GOT3 (cell line): Measurements from ENCODE around the gene KIF23.

ENCODE experiments used
- DNase-seq: peaks from one replicate; lab custom pipeline; 2025; ENCODE audit warnings: mixed read lengths; lab: John Stamatoyannopoulos, UW

KIF23 gene

DNA sequence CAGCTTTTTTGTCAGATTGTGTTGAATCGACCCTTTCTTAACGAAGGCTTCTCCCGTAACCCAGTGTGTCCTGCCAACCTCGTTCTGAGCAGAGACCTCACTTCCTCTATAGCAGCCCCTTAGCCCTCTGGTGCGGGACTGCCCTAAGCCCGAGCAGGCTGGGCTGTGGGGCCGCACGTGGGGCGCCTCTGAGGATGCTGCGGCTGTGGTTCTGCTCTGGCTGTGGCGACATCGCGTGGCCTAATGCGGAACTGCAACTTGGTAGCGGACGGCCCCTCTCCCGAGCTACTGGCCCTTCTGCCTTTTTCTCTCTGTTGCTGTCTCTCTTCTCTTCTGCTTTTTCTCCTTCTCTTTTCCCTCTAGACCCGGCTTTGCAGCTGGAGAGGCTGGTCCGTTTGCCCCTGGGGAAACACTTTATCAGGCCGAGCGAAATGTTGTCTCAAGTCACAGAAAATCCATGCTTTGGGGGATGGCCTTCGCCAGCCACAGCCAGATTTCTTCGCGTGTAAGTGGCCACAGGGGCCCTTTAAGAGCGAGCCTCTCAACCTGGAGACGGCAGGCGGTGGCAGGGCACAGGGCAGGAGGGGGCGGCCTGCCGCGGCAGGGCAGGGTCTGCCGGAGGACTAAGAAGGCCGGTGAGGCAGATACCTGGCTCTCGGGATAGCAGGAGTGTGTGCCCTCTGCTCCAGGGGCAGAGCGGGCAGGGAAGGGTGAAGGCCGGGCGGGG, 19.4 kb upstream of the KIF23 start:
- DNase-seq = peak; percentile 66

DNA sequence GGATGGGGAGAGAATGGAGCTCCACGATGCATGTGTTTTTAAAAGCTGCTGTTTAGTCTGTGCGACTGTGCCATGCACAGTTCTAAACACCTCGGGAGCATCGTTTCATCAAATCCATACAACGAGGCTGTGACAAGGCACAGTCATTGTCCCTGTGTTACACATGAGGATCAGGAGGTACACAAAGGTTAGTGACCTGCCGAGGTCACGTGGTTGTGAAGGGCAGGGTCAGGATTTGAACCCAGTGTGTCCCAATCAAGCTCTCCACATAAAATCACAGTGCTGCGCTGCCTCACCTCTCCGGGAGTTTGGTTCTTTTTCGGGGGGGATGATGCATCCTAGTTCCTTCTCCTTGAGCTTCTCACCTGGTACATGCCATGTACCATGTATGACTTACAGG, 18.7 kb upstream of the KIF23 start:
- DNase-seq = no peak

DNA sequence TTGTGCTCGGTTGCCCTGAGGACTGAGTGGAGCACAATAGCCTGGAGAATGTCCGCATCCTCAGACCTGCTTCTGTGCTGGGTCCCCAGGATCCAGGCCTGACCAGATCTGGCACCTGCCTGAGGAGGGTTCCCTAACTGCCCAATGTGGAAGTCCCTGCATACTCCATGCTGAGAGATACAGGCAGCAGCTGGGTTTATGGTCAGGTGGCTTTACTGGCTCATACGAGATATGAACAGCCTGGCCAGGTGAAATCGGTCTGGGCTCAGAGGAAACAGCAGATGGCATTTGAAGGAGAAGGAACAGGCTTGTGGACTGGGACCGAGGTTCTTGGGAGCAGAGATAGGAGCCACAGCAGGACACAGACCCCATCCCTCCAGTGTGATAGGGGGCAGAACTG, 18.2 kb upstream of the KIF23 start:
- no peak for DNase-seq

DNA sequence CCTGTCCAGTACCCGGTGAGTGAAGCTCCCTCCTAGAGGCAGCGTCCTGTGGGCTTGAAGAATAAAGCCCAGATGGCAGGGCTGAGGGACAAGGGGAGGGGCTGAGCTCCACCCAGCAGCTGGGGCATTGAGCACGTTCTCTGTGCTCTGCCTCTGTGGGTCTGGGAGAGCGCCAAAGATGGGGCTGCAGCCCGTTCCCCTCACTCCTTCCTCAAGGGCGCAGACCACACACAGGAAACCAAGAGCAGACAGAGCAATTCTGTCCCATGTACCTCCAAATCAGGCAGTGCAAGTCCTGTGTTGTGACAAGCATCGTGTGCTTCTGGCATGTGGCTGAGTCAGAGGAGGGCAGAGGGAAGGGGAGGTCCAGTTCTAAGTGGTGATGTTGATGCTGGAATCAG, 15.7 kb upstream of the KIF23 start:
- DNase-seq = no peak

DNA sequence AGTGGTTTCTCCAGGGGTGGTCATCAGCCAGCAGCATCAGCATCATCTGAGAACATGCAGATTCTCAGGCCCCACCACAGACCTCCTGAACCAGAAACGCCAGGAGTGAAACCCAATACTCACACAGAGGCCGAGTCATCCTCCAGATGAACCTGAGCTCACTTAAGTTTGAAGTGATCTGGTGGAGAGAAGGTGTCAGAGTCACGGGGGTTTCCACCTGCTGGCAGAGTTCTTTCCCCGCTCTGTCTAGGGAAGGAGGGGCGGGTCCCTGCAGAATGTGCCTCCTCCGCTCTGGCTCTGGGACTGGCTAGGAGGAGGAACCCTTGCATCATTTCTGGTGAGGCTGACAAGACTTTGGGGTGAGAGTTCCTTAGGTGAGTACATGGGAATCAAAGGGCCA, 13.3 kb upstream of the KIF23 start:
- DNase-seq = no peak

DNA sequence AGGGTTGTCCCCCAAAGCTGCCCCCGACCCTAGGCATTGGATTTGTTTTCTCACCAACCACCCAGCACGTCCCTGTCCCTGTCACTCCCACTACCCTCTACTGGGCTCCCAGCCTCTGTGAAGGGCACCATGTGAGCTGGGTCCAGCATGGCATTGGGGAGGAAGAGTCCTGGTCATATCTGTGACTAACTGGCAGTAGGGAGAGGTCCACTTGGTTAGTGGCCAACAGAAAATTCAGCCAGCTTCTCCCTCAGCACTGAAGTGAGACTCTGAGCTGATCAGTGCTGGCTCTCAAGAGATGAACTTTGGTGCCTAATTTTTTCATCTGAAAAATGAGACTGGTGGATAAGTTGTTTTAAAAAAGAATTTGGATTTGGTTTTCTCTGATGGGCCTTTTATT, 11.3 kb upstream of the KIF23 start:
- no peak for DNase-seq

DNA sequence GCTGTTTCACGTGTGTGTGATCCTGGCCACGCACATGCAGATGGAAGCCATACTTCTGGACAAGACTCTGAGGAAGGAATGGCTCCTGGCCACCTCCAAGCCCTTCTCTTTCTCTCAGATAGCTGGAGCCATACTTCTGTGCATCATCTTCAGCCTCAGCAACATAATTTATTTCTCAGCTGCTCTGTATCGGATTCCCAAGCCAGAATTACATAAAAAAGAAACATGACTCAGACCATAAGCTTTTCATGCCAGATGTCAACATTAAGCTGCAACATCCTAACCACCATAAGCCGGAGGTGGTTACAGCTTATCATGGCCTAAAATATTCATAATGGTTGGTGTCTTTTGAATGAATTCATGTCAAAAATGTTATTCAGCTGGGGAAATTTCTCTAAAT, 10.6 kb upstream of the KIF23 start:
- no peak for DNase-seq

DNA sequence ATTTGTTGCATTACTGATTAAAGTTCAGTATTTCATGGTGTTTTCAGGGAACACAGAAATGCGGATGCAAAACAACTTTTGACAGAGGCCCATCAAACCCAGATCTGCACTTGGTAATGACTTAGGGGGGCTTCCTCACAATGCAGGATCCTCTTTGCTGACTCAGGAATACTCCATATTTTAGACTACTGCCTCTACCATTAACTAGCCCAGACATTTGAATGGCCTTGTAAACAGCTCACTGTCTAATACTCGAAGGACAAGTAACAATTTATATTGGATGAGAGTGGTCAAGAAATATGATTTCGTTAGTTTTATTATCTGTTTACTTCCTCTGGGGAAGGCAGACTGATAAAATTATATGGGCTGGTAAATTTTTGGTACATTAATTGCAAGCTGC, 9.0 kb upstream of the KIF23 start:
- DNase-seq = no peak

DNA sequence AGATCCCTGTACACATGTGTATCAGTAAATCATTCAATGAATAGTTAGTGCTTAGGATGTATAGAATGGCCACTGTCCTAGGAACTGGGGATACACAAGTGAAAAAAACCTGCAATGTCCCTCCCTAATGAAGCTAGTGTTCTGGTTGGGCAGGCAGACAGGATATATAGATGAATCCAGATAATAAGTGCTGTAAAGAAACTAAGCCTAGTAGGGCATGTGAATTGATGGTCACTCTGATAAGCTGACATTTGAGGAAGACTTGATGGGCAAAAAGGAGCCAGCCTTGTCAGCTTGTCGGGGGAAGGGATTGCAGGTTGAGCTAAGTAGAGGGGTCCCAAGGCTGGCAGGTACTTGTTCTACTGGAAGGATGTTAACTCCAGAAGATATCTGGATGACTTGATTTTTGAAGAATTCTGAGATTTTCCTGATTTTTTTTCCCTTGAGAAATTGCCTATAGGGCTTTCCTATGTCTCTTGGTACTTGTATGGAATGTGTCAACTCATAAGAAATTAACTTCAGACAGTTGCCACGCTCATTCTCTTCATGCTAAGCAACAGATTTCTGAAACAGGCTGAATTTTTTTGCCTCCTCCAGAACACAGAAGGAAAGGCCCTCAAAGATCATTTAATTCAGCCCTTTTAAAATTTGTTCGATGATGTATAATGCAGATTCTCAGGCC, 6.3 kb upstream of the KIF23 start:
- DNase-seq = no peak

DNA sequence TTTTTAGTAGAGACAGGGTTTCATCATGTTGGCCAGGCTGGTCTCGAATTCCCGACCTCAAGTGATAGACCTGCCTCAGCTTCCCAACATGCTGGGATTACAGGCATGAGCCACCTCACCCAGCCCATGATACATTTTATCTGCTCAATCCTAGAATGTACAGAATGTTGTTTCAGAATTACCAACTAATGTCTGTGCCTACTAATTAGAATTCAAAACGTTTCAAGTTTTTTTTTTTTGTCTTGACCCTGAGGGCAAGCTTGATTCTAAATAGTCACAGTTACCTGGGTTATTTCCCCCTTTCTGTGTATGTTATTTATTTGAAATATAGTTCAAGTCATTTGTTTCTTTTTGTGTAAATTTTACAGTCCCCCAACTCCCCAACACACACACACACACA, 5.3 kb upstream of the KIF23 start:
- DNase-seq = no peak

DNA sequence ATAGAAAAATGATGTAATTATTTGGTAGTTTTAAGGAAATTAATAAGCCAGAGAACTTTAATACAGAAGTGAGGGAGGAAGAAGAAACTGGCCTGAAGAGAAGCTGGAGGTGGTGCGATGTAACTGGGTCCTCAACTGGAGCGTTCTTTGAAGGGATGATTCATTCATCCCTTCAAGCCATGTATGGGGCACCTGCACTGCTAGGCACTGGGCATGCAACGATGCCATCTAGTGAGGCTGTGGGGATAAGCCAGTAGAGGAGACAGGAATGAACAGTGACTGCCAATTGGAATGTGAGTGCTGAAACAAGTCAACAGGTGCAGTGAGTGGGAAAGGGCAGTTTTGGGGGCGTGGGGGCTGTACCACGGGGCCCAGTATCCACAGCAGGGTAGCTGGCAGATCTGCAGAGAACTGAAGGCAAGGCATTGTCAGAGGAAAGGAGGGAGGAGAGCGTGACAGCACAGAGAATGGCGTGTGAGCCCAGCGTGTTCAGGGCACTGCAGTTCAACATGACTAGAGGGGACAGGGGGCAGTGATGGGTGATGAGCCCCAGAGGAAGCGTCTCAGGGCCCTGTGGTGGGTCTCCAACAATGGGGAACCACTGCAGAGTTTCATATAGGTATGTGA, 3.8 kb upstream of the KIF23 start:
- no peak for DNase-seq

DNA sequence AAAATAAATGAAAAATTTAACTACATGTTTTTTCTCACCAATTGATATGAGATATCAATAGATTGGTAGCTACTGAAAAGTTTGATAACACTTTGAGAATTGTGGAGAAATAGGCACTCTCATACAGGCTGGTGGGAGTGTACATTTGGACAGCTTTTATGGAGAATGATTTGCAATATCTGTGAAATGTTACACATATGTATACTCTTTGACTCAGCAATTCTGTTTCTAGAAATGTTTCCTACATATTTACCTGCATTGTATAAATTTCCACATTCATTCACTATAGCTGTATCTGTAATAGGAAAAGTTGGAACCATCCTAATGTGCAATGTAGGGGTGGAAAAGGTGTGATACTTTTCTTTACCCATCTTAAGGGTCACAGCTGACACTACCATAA, 1.9 kb upstream of the KIF23 start:
- DNase-seq = no peak

DNA sequence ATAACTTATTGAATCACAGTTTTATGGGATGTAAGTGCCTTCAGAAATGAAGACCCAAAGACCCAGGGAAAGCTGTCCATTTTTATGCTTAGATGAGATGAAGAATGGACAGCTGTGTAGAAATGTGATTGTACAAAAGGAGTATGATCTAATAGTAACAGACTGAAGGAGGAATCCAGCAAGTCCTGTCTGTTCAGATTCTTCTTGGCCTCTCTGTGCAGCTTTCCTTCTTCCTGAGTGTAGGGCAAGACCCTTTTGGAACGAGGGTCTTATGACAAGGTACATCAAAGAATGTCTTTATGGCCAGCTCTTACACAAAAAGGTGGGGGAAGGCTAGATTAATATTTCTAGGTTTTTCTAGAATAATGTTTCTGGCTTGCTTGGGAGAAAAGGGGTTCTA, 1.4 kb upstream of the KIF23 start:
- DNase-seq = no peak

DNA sequence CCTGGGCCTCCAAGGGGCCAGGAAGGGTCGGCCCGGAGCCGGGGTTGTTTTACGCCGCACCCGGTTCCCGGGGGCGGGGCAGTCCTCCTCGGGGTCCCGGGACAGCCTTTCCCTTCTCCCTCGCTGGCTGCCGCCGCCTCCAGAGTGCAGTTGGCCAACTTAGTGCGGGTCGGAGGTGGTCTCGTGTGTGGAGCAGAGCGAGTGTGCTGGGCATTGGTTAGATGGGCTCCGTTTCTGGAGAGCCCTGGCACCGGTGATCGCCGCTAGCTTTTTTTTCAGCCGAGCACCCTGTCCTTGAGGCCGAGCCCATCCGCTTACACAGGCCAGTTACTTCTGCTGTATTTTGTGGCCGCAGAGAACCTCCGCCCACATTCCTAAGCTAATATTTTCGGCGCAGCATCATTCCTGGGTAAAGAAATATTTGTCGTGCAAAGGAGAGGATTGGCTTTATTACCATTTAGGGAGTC, 585 bp downstream of the KIF23 start:
- no peak for DNase-seq

DNA sequence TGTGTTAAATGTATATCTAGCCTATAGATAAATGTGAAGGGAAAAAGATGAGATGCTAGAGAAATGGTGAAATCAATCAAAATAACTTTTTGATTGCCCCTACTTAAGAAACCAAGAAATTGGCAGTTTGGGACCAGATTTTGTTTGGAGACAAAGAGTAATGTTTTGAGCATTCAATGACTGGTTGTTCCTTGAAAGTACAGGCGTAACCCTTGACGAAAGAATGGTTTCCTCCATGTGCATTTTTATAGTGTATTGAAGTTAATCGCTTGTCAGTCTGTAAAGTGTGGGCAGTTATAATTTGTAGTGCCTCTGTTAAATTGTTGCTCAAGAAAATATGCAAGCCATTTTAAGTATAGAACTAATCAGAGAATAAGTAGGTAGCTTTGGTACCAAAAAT, 1.2 kb downstream of the KIF23 start:
- no peak for DNase-seq

DNA sequence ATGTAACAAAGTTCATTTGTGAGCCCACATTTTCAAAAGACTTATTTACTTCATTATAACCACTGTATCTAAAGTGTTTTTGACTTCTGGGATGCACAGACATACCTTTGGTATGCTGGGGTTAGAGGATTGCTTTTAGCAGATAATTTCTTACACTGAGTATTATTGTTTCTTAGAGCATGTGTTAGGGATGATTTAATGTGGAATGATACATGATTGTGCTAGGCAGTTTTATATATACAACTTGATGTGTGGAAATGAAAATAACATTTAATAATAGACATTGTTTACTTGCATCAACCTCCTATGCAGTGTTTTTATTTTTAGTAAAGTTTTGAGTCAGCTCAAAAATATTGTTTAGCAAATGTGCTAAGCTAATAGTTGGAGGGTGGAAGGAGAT, 3.4 kb downstream of the KIF23 start:
- no peak for DNase-seq

DNA sequence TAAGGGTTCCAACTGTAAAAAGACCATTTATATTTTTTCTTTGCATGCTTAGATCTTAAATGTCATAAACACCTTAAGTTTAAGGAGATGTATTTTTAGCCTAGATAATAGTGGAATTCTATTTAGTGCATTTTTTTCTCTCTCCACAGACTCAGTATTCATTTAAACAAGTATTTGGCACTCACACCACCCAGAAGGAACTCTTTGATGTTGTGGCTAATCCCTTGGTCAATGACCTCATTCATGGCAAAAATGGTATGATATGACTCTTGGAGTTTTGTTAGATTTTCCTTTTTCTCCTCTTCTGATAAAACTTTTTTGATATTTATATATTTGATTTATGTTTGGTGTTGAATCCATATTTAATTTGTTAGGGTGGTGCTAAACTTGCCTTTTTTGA, 7.3 kb downstream of the KIF23 start:
- no peak for DNase-seq

DNA sequence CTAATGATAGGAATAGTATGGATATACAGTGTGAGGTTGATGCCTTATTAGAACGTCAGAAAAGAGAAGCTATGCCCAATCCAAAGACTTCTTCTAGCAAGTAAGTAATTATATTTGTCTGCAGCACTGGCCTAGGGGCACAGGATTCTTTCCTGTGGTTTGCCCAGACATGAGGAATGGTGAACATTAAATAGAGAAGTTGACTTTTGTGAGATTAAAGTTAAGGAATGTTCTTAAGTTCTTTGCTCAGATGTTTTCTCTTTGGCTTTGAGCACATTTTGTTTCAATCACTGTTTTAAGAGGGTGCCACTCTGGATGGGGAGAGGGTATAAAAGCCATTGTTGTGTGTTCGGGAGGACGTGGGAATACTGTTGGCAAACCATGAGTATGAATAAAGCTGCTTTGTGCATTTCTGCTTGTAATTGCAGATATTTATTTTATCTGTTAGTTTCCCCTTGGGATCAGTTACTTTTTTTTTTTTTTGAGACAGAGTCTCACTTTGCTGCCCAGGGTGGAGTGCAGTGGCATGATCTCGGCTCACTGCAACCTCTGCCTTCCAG, 8.3 kb downstream of the KIF23 start:
- no peak for DNase-seq

DNA sequence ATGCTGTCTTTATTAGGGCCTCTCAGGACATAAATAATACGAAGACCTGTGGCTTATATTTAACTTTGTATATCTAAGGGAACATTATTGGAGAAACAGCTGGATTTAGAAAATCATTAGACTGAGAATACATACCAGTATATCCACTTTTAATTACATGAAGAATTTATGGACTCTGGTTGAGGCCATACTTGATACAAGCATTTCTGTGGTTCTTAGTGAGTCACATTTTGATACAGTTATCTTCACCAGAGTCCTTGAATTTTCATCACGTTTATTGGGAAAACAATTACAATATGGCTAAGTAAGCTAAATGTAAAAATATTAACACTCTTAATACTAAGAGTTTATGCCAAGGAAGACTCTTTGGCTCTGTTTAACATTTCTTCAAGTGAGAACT, 9.9 kb downstream of the KIF23 start:
- DNase-seq = no peak

DNA sequence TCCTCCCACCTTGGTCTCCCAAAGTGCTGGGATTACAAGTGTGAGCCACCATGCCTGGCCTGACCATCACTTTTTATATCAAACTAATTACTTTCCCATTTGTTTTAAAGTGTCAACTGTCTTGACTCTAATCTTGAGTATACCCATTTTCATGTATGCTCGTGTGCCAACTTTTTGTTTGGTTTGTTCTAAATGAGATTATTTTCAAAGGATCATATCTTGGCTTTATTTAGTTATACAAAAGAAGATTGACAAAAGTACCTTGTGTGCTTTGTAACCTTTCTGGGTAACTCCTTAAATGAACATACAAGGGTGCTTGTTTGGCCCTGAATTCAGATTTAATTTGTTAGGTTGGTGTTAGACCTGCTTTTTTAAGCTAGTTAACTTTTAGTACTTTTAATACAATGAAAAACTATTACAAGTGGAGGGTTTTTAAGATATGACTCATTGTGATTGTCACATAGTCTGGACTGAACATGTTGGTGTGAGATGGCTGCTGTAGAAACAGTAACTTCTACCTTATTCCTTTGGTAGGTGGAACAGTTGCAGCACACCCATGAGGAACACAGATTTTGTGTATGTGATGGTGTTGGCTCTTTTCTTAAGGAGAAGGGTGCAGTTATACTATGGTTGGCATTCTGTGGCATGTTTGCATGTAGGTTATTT, 10.7 kb downstream of the KIF23 start:
- no peak for DNase-seq

DNA sequence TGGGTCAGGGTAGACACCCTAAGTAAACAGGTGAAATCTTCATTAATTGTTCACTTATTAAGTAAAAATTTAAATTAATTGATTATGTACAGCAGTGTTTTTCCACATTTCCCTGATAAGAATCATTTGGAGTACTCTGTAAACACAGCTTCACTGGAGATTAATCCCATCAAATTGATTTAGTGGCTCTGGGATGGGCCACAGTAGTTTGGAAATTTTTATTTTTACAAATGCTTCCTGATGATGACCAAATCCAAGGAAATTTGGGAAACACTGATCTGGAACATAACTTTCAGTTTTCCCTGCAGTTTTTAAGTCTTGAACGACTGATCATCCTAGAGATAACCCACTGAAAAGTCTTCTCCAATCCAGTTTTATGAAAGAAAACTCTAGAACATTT, 19.7 kb downstream of the KIF23 start:
- DNase-seq = no peak

DNA sequence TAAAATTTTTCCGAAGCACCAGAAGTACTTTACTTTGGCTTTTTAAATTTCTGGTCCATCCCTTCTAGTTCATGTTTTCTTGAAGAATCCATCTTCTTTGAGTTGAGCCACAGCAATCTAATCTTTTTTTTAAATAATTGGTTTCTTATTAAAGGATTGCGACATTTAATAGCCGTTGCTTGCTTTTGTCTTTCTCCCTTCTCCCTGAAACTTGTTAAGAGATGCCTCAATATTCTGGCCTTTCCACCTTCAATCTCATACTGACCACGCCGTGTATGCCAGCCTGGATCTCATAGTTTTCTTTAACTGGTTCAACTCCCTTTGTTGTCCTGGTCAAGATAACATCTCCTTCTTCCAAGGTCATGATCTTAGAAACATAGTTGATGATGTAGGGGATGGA, 20.1 kb downstream of the KIF23 start:
- no peak for DNase-seq

DNA sequence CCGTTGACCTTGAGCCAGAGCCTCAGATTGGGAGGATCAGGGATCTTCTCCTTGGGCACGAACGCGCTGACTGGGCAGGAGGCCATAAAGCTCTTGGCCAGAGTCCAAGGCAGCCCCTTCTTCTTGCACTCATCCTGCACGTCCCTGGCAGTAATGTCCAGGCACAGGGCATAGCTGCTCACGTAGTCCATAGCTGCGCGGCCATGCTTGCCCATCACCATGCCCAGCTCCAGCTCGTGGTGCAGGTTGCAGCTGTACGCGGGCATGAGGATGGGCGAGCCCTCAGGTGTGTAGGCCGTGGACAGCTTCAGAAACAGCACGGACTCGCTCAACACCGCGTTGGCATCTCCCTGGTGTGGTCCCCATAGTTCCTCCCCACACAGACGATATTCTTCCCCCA, 20.5 kb downstream of the KIF23 start:
- no peak for DNase-seq
